ENCODE results near the gene TADA2B. TPM values are rescaled to one million over a fixed set of nuclear protein-coding genes. Genes with fewer than 3 reads are reported as not detected.

TADA2B gene
- total and polyA plus RNA-seq, 8 donors, result 9.6 to 26.2 (median 17.9) TPM

DNA sequence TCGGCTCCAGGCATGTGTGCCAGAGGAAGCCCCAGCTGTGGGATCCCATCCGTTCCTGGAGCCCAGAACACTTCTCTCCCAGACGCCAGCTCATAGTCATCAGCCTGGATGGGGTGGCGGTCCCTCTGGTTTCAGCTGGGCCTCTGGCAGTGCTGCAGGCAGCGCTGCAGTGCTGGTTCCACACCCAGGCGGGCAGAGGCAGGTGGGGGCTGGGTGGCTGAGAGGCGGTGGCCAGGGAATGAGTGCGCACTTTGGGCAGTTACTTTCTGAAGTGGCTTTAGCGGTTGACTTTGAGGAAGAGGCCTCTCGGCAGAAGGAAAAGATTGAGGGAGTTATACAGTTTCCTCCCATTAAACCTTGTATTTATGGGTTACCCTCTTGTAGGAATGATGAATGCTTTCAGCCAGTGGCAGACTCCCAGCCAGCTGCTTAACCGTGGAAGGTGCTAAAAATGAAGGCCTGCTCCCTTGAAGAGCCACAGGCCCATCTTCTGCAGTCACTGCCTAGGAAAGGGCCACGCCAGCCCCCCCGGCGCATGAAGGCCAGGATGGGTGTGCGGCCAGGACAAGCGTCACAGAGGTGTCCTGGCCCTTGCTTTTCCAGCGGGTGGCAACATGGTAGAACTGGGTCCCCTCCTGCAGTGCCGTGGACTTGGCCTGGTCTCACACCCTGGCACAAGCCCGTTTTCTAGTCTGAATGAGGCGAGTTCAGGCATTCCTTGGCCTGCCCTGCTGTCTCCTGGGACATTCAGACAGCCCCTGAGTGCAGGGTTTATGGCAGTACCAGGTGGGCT lies 9.9 kb downstream of the TADA2B start:
- DNase-seq (peak in 1 of 6 donors; percentile 29), FAIRE-seq (no peak), ATAC-seq (peak in 1 of 4 donors; percentile 21)
- 77 to 80% methylated on average over 20 of the region's 20 CpGs for WGBS, 2 donors
- Histone ChIP-seq H3K9me3 (no peaks in the 10 kb centered on the region), H3K4me1 (peaks cover 18 to 23% (median 18%) of the 10 kb centered on the region in 3 donors), H3K27ac (no peak overlapping the region), H3K27me3 (no peaks in the 10 kb centered on the region), H3K36me3 (peaks cover 0 to 32% (median 0%) of the 10 kb centered on the region in 3 donors), H3K4me3 (no peak overlapping the region)
- intact Hi-C loops (cut with DNase I), result no loop called here
- TF ChIP-seq, protein P1, sequence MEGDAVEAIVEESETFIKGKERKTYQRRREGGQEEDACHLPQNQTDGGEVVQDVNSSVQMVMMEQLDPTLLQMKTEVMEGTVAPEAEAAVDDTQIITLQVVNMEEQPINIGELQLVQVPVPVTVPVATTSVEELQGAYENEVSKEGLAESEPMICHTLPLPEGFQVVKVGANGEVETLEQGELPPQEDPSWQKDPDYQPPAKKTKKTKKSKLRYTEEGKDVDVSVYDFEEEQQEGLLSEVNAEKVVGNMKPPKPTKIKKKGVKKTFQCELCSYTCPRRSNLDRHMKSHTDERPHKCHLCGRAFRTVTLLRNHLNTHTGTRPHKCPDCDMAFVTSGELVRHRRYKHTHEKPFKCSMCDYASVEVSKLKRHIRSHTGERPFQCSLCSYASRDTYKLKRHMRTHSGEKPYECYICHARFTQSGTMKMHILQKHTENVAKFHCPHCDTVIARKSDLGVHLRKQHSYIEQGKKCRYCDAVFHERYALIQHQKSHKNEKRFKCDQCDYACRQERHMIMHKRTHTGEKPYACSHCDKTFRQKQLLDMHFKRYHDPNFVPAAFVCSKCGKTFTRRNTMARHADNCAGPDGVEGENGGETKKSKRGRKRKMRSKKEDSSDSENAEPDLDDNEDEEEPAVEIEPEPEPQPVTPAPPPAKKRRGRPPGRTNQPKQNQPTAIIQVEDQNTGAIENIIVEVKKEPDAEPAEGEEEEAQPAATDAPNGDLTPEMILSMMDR (IDR thresholded peaks at IDR 0.05), result no peak

DNA sequence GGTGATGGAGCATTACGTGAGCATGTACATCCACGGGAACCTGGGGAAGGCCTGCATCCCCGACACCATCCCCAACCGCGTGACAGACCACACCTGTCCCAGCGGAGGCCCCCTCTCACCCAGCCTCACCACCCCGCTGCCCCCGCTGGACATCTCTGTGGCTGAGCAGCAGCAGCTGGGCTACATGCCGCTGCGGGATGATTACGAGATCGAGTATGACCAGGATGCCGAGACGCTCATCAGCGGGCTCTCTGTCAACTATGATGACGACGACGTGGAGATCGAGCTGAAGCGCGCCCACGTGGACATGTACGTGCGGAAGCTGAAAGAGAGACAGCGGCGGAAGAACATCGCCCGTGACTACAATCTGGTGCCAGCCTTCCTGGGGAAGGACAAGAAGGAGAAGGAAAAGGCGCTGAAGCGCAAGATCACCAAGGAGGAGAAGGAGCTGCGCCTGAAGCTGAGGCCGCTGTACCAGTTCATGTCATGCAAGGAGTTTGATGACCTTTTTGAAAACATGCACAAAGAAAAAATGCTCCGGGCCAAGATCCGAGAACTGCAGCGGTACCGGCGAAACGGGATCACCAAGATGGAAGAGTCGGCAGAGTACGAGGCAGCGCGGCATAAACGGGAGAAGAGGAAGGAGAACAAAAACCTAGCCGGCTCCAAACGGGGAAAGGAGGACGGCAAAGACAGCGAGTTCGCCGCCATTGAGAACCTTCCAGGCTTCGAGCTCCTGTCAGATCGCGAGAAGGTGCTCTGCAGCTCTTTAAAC lies 11.1 kb downstream of the TADA2B start:
- Histone ChIP-seq H3K27ac (no peak overlapping the region), H3K36me3 (peaks cover 0 to 37% (median 0%) of the 10 kb centered on the region in 3 donors), H3K27me3 (no peaks in the 10 kb centered on the region), H3K9me3 (no peaks in the 10 kb centered on the region), H3K4me3 (no peak overlapping the region), H3K4me1 (peaks cover 15 to 22% (median 18%) of the 10 kb centered on the region in 3 donors)
- intact Hi-C loops (cut with DNase I), result no loop called here
- FAIRE-seq, result no peak
- TF ChIP-seq, protein P1 (IDR thresholded peaks at IDR 0.05), result no peak
- DNase-seq, result peak in 1 of 6 donors; percentile 62
- ATAC-seq, result no peak
- 95 to 96% methylated on average over 52 of the region's 52 CpGs for WGBS, 2 donors

DNA sequence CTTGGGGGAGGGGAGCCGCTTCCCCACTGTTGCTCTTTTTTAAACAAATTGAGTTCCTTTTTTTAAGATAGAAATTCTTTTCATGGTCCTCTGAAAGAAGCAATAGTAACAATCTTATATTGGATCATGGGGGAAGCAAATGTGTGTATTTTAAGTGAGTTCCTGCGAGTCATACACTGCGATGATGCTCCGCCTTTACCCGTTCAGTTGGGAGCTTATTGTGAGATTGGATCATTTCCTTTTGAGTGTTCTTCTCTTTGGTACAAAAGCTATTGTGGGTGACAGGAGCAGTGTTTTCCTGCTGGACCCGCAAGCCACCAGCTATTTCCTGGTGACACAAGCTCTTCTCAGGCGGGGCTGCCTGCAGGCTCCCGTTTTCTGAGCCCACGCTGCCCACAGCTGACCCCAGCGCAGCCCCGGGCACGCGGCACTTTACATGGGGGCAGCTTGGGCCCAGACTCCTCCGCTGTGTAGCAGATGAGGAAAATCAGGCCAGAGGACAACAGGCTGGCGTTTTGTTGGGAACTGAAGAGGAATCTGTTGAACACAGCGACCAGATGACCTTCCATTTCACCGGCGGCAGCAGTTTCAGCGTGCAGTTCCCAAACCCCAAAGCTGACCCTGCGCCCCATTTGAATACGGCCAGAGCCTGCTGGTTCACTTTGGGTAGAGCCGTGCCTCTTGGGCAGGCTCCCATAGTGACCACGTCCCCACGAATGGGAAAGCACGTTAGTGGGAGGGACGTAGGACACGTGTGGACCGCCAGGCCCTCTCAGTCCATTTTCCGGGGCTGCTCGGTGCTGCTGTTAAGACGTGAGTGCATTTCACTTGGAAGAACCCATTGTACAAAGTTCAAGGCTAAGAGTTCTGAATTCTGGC lies 12.2 kb downstream of the TADA2B start:
- no peaks in the 10 kb centered on the region for H3K9me3 ChIP-seq
- WGBS, 2 donors, result 90 to 91% methylated on average over 31 of the region's 31 CpGs
- H3K4me3 ChIP-seq, result no peak overlapping the region
- TF ChIP-seq, protein P1 (IDR thresholded peaks at IDR 0.05), result no peak
- ATAC-seq (no peak), DNase-seq (no peak), FAIRE-seq (no peak)
- intact Hi-C loops (cut with DNase I), result no loop called here
- no peaks in the 10 kb centered on the region for H3K27me3 ChIP-seq
- no peak overlapping the region for H3K27ac ChIP-seq
- peaks cover 0 to 45% (median 0%) of the 10 kb centered on the region in 3 donors for H3K36me3 ChIP-seq
- peaks cover 6 to 14% (median 8%) of the 10 kb centered on the region in 3 donors for H3K4me1 ChIP-seq

DNA sequence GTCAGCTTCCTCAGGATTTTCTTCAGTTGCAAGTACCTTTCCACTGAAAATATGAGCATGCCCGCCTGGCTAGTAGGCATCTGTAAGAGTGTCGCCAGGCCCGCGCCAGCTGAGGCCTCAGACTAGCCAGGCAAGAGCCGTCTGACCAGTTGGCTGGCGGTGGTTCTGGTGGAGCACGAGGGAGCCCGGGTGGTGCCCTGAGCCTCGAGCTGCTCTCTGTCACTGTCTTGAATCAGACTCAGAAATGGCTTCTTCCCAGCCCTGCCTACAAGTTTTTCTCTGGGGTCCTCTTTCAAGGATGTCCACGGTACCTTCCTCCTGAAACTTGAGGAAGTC lies 12.8 kb downstream of the TADA2B start:
- Histone ChIP-seq H3K27me3 (no peaks in the 10 kb centered on the region), H3K36me3 (peaks cover 0 to 51% (median 0%) of the 10 kb centered on the region in 3 donors), H3K27ac (no peak overlapping the region), H3K9me3 (no peaks in the 10 kb centered on the region), H3K4me3 (no peak overlapping the region), H3K4me1 (peaks cover 5 to 8% (median 5%) of the 10 kb centered on the region in 3 donors)
- intact Hi-C loops (cut with DNase I), result no loop called here
- FAIRE-seq (no peak), ATAC-seq (no peak), DNase-seq (peak in 1 of 6 donors; percentile 49)
- 79 to 88% methylated on average over 10 of the region's 10 CpGs for WGBS, 2 donors
- TF ChIP-seq, protein P1 (IDR thresholded peaks at IDR 0.05), result no peak

Measured in pancreas (tissue), 10 donors.